Thyroid gland (tissue), 4 donors: ENCODE results near the gene ZBTB16. TPM values are rescaled to one million over a fixed set of nuclear protein-coding genes. Genes with fewer than 3 reads are reported as not detected.
A peak's percentile ranks its signal among the peaks of the same experiment; 100 is the strongest.

Experiments
- DNase-seq, 2 donors: peaks; one replicate each; pipeline ENCODE4 v3.0.0-alpha.2; 2019
- H3K27ac ChIP-seq, 3 donors: fragments of 200-600 bp; sonication (generic); 1 replicate in 2 of 3; 2 replicates in 1 of 3; pipeline ENCODE4 v1.5.1; 2016 to 2019; ENCODE audit warnings: mild to moderate bottlenecking in 1 of 3, moderate library complexity in 1 of 3
- H3K27me3 ChIP-seq: fragments of 200-600 bp; sonication (generic); one replicate; pipeline ENCODE4 v1.5.1; 2019
- H3K36me3 ChIP-seq, 2 donors: fragments of 200-600 bp; sonication (generic); one replicate each; pipeline ENCODE4 v1.5.1; 2016 to 2019
- H3K4me1 ChIP-seq, 2 donors: fragments of 200-600 bp; sonication (generic); one replicate each; pipeline ENCODE4 v1.5.1; 2017 to 2019
- H3K4me3 ChIP-seq, 3 donors: fragments of 200-600 bp; sonication (generic); replicated peaks in 1 of 3; 1 replicate in 2 of 3; 2 replicates in 1 of 3; pipeline ENCODE4 v1.5.1; 2016; ENCODE audit warnings: mild to moderate bottlenecking in 1 of 3
- H3K9me3 ChIP-seq: fragments of 200-600 bp; sonication (generic); one replicate; pipeline ENCODE4 v1.5.1; 2017
- POLR2A ChIP-seq, 2 donors: fragments of 450-650 bp; IDR thresholded peaks; one replicate each; pipeline ENCODE4 v1.6.1; 2017; ENCODE audit warnings: antibody characterized with exemption in 2 of 2, mild to moderate bottlenecking in 2 of 2, moderate library complexity in 1 of 2
- WGBS, 2 donors: methylation state at CpG; one replicate each; pipeline ENCODE4 v1.1.5; 2017; 5-methylcytosine and 5-hydroxymethylcytosine counted together
- intact Hi-C: fragments of 100-400 bp; cut with DNase I; formaldehyde crosslinking; loops from one replicate; pipeline ENCODE4 v1.15.1; 2023
- total RNA-seq, 4 donors: library from RNA; depleted of rRNA; stranded (reverse); fragments of >200 nt; gene quantifications; one replicate each; pipeline ENCODE4 v1.2.3, GENCODE V29; 2016
- TF ChIP-seq, protein P1 (sequence below), 6 experiments: fragments of 200-600 bp in 3 of 6; fragments of 450-650 bp in 3 of 6; sonication (generic) in 3 of 6; IDR thresholded peaks; one replicate each; pipeline ENCODE4 v1.5.1; 2016 to 2019; ENCODE audit warnings: antibody characterized with exemption in 6 of 6, mild to moderate bottlenecking in 2 of 6, inconsistent platforms in 1 of 6, moderate library complexity in 1 of 6

Gene ZBTB16
- total RNA-seq, 4 donors from 2014 or later, result 157 to 385 (median 177) TPM

DNA sequence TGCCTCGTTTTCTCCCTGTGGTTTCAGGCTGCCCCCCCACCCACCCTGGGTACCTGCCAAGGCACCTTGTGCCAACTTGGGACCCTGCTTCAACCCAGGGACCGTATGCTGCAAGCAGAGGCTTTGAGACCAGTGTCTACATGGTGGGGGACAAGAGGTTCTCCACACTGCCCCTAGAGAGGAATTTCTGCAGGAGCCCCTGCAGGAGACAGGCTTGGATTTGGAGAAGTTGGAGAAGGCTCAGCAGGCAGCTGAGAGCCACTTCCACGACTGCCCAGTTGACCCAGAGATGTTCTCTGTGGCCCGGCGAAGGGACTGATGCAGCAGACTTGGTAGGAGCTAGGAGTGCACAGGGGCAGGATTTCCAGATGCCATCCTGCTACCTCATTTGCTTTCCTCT lies 216.6 kb downstream of the ZBTB16 start:
- Histone ChIP-seq H3K27me3 (no peaks in the 10 kb centered on the region), H3K4me1 (peaks cover 0 to 11% of the 10 kb centered on the region in 2 donors), H3K4me3 (no peak overlapping the region), H3K36me3 (no peaks in the 10 kb centered on the region), H3K9me3 (no peaks in the 10 kb centered on the region), H3K27ac (no peak overlapping the region)
- WGBS, 2 donors, result 35 to 46% methylated on average over 5 of the region's 5 CpGs
- TF ChIP-seq, protein P1, sequence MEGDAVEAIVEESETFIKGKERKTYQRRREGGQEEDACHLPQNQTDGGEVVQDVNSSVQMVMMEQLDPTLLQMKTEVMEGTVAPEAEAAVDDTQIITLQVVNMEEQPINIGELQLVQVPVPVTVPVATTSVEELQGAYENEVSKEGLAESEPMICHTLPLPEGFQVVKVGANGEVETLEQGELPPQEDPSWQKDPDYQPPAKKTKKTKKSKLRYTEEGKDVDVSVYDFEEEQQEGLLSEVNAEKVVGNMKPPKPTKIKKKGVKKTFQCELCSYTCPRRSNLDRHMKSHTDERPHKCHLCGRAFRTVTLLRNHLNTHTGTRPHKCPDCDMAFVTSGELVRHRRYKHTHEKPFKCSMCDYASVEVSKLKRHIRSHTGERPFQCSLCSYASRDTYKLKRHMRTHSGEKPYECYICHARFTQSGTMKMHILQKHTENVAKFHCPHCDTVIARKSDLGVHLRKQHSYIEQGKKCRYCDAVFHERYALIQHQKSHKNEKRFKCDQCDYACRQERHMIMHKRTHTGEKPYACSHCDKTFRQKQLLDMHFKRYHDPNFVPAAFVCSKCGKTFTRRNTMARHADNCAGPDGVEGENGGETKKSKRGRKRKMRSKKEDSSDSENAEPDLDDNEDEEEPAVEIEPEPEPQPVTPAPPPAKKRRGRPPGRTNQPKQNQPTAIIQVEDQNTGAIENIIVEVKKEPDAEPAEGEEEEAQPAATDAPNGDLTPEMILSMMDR (IDR thresholded peaks at IDR 0.05), result no peak
- TF ChIP-seq POLR2A (IDR thresholded peaks at IDR 0.05), result no peak
- intact Hi-C loops, result no loop called here
- DNase-seq, result no peak

DNA sequence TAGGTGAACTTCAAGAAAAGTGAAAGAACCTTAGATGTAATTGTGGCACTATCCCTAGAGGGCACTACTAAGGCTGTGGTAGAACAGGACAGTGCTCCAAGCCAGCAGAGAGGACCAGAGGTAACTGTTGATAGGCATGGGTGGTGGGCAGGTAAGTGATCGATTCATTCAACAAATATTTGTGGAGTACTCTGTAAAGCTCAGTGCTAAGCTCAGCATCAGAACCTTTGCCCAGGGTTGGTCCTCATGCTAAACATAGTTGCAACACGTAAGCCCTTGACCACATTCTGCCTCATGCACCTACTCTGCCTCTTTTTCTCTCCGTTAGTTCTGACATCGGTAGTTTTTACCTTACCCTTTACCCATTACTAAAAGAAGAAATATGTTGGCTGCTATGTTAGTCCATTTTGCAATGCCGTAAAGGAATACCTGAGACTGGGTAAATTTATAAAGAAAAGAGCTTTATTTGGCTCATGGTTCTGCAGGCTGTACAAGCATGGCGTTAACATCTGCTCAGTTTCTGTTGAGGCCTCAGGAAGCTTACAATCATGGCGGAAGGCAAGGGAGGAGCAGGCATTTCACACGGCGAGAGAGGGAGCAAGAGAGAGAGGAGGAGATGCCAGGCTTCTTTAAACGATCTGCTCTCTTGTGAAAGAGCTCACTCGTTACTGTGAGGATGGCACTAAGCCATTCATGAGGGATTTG lies 218.3 kb downstream of the ZBTB16 start:
- TF ChIP-seq, protein P1 (IDR thresholded peaks at IDR 0.05), result no peak
- TF ChIP-seq POLR2A (IDR thresholded peaks at IDR 0.05), result no peak
- intact Hi-C loops, result no loop called here

DNA sequence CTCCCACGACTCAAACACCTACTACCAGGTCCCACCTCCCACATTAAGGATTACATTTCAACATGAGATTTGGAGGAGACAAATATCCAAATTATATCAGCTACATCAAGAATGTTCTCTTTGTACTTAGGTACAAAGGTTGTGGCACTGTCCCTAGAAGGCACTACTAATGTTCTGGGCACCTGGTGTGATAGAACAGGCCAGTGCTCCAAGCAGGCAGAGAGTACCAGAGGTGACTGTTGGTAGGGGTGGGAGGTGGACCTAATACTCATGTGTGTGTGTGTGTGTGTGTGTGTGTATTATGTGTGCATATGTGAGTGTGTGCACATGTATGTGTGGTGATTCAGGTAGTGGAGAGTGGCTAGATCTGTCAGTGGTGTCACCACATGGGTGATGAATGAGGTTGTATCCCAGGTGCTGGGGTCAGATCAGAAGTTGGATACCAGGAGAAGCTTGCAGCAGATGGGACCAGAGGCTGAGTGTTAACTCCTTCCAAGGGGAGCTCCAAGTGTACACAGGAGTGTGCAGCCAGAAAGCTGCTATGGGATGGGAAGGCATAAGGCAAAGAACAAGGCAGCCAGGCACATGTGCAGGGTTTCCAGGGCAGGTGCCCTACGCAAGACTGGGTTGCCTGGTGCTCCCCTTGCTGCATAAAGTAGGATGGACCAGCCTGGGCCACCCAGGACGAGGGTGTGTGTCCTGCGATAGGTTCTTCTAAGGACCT lies 219.0 kb downstream of the ZBTB16 start:
- Histone ChIP-seq H3K9me3 (no peaks in the 10 kb centered on the region), H3K4me1 (peaks cover 0 to 18% of the 10 kb centered on the region in 2 donors), H3K36me3 (no peaks in the 10 kb centered on the region), H3K4me3 (no peak overlapping the region), H3K27me3 (no peaks in the 10 kb centered on the region), H3K27ac (no peak overlapping the region)
- TF ChIP-seq, protein P1 (IDR thresholded peaks at IDR 0.05), result no peak
- TF ChIP-seq POLR2A (IDR thresholded peaks at IDR 0.05), result no peak
- DNase-seq, result no peak
- intact Hi-C loops, result no loop called here
- WGBS, 2 donors, result 86 to 88% methylated on average over 4 of the region's 4 CpGs

More for the DNA sequence above, 218.3 kb downstream of the ZBTB16 start:
- Histone ChIP-seq H3K27me3 (no peaks in the 10 kb centered on the region), H3K4me1 (peaks cover 0 to 18% of the 10 kb centered on the region in 2 donors), H3K9me3 (no peaks in the 10 kb centered on the region), H3K4me3 (no peak overlapping the region), H3K27ac (no peak overlapping the region), H3K36me3 (no peaks in the 10 kb centered on the region)
- DNase-seq, result no peak
- 87 to 88% methylated on average over 11 of the region's 11 CpGs for WGBS, 2 donors

DNA sequence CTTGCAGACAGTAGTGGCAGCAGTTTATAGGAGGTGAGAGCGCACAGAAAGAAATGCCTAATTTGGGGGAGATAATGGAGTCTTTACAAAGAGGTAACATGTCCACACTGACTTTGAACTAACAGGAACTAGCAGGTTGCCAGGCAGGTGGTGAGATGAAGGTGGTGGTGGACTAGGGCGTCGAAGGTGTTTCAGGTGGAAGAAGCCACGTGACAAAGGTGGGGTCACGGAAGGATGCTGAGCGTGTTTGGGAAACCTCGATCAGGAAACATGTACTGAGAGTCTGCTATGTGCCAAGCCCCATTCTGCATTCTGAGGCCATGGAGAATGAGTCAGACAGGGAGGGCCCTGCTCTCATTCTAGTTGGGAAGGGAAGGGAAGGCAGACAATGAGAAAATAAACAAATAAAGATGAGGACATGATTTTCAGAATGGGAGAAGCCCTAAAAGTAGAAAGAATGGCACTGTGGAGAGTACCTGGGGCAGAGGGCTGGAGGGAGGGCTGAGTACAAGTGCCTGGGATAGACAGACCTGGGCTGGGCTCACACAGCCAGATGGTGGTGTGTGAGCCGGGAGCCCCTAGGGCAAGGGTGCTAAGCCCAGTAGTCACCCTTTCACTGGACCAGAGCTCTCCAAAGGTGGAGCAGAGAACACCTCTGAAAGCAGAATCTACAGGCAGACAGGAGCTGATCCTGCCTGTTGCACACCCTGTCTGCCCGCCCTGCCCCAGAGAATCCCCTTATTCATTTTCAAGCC lies 220.5 kb downstream of the ZBTB16 start:
- TF ChIP-seq, protein P1 (IDR thresholded peaks at IDR 0.05), result no peak
- TF ChIP-seq POLR2A (IDR thresholded peaks at IDR 0.05), result no peak
- intact Hi-C loops, result no loop called here
- no peaks in the 10 kb centered on the region for H3K9me3 ChIP-seq
- no peaks in the 10 kb centered on the region for H3K27me3 ChIP-seq
- WGBS, 2 donors, result 81 to 83% methylated on average over 9 of the region's 9 CpGs
- peaks cover 0 to 18% of the 10 kb centered on the region in 2 donors for H3K4me1 ChIP-seq
- H3K4me3 ChIP-seq, result no peak overlapping the region
- DNase-seq, result no peak
- no peaks in the 10 kb centered on the region for H3K36me3 ChIP-seq
- H3K27ac ChIP-seq, result peak overlapping the region in 1 of 3 donors; percentile 33
